Measurements from ENCODE around the gene CCL3.
"Not testable (repeated sequence)": the region's sequence is repeated elsewhere in the genome, so short reads cannot be mapped to it uniquely, and the experiment has no call there.

The CCL3 gene

DNA sequence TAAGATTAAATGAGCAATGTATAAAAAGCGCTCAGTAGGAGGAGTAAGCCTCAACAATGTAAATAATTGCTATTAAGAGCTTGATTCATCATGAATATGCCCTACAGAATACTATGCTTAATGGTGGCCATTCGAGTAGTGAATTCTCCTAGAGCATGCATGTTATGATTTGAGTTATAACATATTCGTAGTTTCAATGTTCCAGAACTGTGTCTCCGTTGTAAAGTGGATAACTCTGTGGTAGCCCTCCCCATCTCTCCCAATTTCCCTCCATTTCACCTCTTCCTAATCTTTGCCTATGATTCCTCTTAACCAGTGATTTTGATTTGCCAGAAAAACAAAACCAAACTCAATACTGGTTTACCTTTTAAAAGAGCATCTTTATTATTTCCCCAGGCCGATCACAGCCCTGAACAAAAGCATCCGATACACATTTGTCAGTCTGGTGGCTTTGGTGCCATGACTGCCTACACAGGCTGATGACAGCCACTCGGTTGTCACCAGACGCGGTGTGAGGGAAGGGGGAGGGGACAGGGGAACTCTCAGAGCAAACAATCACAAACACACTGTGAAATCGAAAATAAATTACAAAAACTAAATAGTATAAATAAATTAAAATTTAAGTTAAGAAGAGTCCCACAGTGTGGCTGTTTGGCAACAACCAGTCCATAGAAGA is 1.9 kb downstream of the CCL3 start:
- H3K9me3 ChIP-seq; H3K27me3 ChIP-seq (ENCODE audit: low read depth); in situ Hi-C loops (cut with MboI; ENCODE audit: low sequenced_read_pairs); H3K4me3 ChIP-seq; DNase-seq (ENCODE audit: low spot score in 2 of 2); H3K4me1 ChIP-seq; H3K36me3 ChIP-seq (replicated peaks): not testable (repeated sequence)

DNA sequence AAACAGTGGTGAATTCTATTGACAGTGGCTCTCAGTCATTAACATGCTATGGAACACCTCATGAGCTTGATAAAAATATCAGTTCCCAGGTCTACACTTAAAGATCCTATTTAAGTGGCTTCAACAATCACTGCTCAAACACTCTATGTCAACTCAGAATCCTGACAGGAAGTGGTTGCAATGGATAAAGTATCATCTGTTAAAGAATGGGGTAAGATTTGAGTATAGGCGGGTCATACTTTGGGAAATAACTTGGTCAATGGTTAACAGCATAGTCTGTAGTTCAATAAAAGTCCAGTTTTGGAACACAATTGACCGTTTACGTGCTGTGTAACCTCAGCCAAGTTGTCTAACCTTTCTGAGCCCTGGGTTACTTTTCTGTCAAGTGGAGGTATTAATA is 2.5 kb downstream of the CCL3 start:
- H3K9me3 ChIP-seq; H3K4me1 ChIP-seq; H3K27me3 ChIP-seq (ENCODE audit: low read depth); in situ Hi-C loops (cut with MboI; ENCODE audit: low sequenced_read_pairs); DNase-seq (ENCODE audit: low spot score in 2 of 2); H3K36me3 ChIP-seq (replicated peaks); H3K4me3 ChIP-seq: not testable (repeated sequence)

GRCh38 chr17:36086791-36087190 is 3.2 kb downstream of the CCL3 start:
- Histone ChIP-seq H3K9me3 (no peaks in the 10 kb centered on the region), H3K27me3 (ENCODE audit: low read depth) (peaks cover 3% of the 10 kb centered on the region; the same call in 1 of the 2 replicates), H3K4me1 (no peaks in the 10 kb centered on the region), H3K36me3 (replicated peaks) (no peaks in the 10 kb centered on the region), H3K4me3 (no peak overlapping the region)
- no peak for DNase-seq (ENCODE audit: low spot score in 2 of 2)
- in situ Hi-C loops (cut with MboI; ENCODE audit: low sequenced_read_pairs): no loop called here

DNA sequence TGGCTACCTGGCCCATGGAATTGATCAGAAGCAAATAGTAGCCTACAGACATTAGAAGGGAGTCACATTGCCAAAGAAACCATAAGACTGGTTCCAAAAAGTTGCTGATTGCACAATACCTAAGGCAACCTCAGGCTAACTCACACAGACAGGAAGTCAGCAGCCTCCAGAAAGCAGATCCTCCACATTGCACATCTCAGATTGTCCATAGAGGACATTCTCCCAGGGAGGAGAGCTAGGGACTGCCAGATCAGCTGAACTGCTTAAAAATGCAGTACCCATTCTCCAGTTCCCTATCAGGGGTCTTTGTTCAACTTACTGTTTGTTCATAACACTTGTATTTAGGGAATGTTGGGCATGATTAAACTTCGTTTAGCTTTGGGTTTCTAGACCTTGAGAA is 4.2 kb downstream of the CCL3 start:
- Histone ChIP-seq H3K4me3 (no peak overlapping the region), H3K9me3 (no peaks in the 10 kb centered on the region), H3K4me1 (no peaks in the 10 kb centered on the region), H3K36me3 (replicated peaks) (no peaks in the 10 kb centered on the region), H3K27me3 (ENCODE audit: low read depth) (no peaks in the 10 kb centered on the region)
- in situ Hi-C loops (cut with MboI; ENCODE audit: low sequenced_read_pairs): no loop called here
- DNase-seq (ENCODE audit: low spot score in 2 of 2): no peak

GRCh38 chr17:36083691-36084090 is 6.3 kb downstream of the CCL3 start:
- DNase-seq (ENCODE audit: low spot score in 2 of 2); H3K4me3 ChIP-seq; H3K36me3 ChIP-seq (replicated peaks); H3K9me3 ChIP-seq; in situ Hi-C loops (cut with MboI; ENCODE audit: low sequenced_read_pairs); H3K27me3 ChIP-seq (ENCODE audit: low read depth); H3K4me1 ChIP-seq: not testable (repeated sequence)

GRCh38 chr17:36082482-36083120 is 7.3 kb downstream of the CCL3 start:
- H3K4me3 ChIP-seq; in situ Hi-C loops (cut with MboI; ENCODE audit: low sequenced_read_pairs); H3K27me3 ChIP-seq (ENCODE audit: low read depth); H3K36me3 ChIP-seq (replicated peaks); H3K9me3 ChIP-seq; DNase-seq (ENCODE audit: low spot score in 2 of 2); H3K4me1 ChIP-seq: not testable (repeated sequence)

GRCh38 chr17:36081681-36082471 is 8.1 kb downstream of the CCL3 start:
- H3K4me1 ChIP-seq; in situ Hi-C loops (cut with MboI; ENCODE audit: low sequenced_read_pairs); H3K27me3 ChIP-seq (ENCODE audit: low read depth); H3K36me3 ChIP-seq (replicated peaks); H3K9me3 ChIP-seq; DNase-seq (ENCODE audit: low spot score in 2 of 2); H3K4me3 ChIP-seq: not testable (repeated sequence)

DNA sequence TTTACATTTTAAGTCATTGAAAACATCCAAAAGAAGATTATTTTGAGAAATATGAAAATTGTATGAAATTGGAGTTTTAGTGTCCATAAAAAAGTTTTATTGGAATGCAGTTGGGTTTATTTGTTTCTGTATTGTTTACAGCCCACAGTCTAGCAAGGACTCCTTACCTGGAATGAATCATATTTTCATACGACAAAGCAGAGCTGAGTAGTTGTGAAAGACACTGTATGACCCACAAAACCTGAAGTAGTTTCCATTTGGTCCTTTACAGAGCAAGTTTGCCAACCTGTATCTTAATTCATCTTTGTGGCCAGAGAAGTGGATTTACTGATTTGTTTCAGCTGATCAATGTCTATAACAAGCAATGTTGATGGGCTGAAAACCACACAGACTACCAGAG is 15.6 kb downstream of the CCL3 start:
- H3K36me3 ChIP-seq (replicated peaks): no peaks in the 10 kb centered on the region
- H3K9me3 ChIP-seq: no peaks in the 10 kb centered on the region
- no peaks in the 10 kb centered on the region; the same call in none of the 2 replicates for H3K27me3 ChIP-seq (ENCODE audit: low read depth)
- in situ Hi-C loops (cut with MboI; ENCODE audit: low sequenced_read_pairs): no loop called here
- H3K4me3 ChIP-seq: no peak overlapping the region
- no peaks in the 10 kb centered on the region for H3K4me1 ChIP-seq
- DNase-seq (ENCODE audit: low spot score in 2 of 2): no peak

- in situ Hi-C loops (cut with MboI; ENCODE audit: low sequenced_read_pairs): no loop called here
- Histone ChIP-seq H3K27me3 (ENCODE audit: low read depth) (no peaks in the 10 kb centered on the region; the same call in none of the 2 replicates), H3K4me1 (no peaks in the 10 kb centered on the region), H3K9me3 (no peaks in the 10 kb centered on the region), H3K36me3 (replicated peaks) (no peaks in the 10 kb centered on the region), H3K4me3 (no peak overlapping the region)
- peak; percentile 38 to 84 for DNase-seq (ENCODE audit: low spot score in 2 of 2)
Observed at GRCh38 chr17:36072431-36073121, 17.4 kb downstream of the CCL3 start.

DNA sequence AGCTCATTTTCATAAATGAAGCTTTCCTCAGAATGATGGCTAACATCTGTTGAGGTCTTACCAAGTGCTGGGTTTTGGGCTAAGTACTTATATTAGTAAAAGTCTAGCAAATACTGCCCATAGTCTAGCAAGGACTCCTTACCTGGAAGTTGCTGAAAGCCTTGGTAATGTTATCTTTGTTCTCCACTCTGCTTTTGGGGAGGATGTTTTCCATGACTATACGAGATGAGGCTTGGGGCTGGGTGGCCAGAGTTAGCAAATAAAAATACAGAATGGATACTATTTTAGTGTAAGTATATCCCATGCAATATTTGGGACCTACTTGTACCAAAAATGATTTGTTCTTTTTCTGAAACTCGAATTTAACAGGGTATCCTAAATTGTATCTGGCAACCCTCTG is 18.2 kb downstream of the CCL3 start:
- Histone ChIP-seq H3K36me3 (replicated peaks) (no peaks in the 10 kb centered on the region), H3K9me3 (no peaks in the 10 kb centered on the region), H3K27me3 (ENCODE audit: low read depth) (no peaks in the 10 kb centered on the region; the same call in none of the 2 replicates), H3K4me1 (no peaks in the 10 kb centered on the region), H3K4me3 (no peak overlapping the region)
- in situ Hi-C loops (cut with MboI; ENCODE audit: low sequenced_read_pairs): no loop called here
- no peak for DNase-seq (ENCODE audit: low spot score in 2 of 2)

- in situ Hi-C loops (cut with MboI; ENCODE audit: low sequenced_read_pairs): no loop called here
- Histone ChIP-seq H3K27me3 (ENCODE audit: low read depth) (no peaks in the 10 kb centered on the region; the same call in none of the 2 replicates), H3K4me3 (no peak overlapping the region), H3K9me3 (no peaks in the 10 kb centered on the region), H3K4me1 (no peaks in the 10 kb centered on the region), H3K36me3 (replicated peaks) (no peaks in the 10 kb centered on the region)
- DNase-seq (ENCODE audit: low spot score in 2 of 2): no peak
Observed at GRCh38 chr17:36070427-36070826, 19.5 kb downstream of the CCL3 start.

- Histone ChIP-seq H3K36me3 (replicated peaks) (no peaks in the 10 kb centered on the region), H3K27me3 (ENCODE audit: low read depth) (no peaks in the 10 kb centered on the region; the same call in none of the 2 replicates), H3K4me3 (no peak overlapping the region), H3K4me1 (no peaks in the 10 kb centered on the region), H3K9me3 (no peaks in the 10 kb centered on the region)
- no peak for DNase-seq (ENCODE audit: low spot score in 2 of 2)
- in situ Hi-C loops (cut with MboI; ENCODE audit: low sequenced_read_pairs): no loop called here
Observed at GRCh38 chr17:36069136-36069535, 20.8 kb downstream of the CCL3 start.

- Histone ChIP-seq H3K36me3 (replicated peaks) (no peaks in the 10 kb centered on the region), H3K4me1 (no peaks in the 10 kb centered on the region), H3K27me3 (ENCODE audit: low read depth) (no peaks in the 10 kb centered on the region), H3K4me3 (no peak overlapping the region), H3K9me3 (no peaks in the 10 kb centered on the region)
- no peak for DNase-seq (ENCODE audit: low spot score in 2 of 2)
- in situ Hi-C loops (cut with MboI; ENCODE audit: low sequenced_read_pairs): no loop called here
Observed at GRCh38 chr17:36068524-36068923, 21.4 kb downstream of the CCL3 start.
